Mesenchymal stem cell (in vitro differentiated cells and primary cell): ENCODE measurements around the gene ITGB7.
A peak's percentile ranks its signal among the peaks of the same experiment; 100 is the strongest.

Experiments
- DNase-seq: peaks from one replicate; pipeline ENCODE4 v3.0.0-alpha.2; 2013
- H2AFZ ChIP-seq: one replicate; pipeline ENCODE4 v1.6.1; 2013; ENCODE audit warnings: low read depth, mild to moderate bottlenecking, control low read depth, inconsistent platforms, low read length, moderate library complexity
- H2AK5ac ChIP-seq: 2 replicates; pipeline ENCODE4 v1.6.1; 2013; ENCODE audit warnings: low read length, moderate library complexity, mild to moderate bottlenecking, inconsistent platforms; ENCODE audit not compliant: severe bottlenecking
- H2BK120ac ChIP-seq: one replicate; pipeline ENCODE4 v1.6.1; 2013; ENCODE audit warnings: low read depth, mild to moderate bottlenecking, inconsistent platforms, low read length, moderate library complexity
- H2BK12ac ChIP-seq, 2 experiments: one replicate each; pipeline ENCODE4 v1.6.1; 2013; ENCODE audit warnings: inconsistent platforms in 2 of 2, low read length in 2 of 2, mild to moderate bottlenecking in 2 of 2, moderate library complexity in 2 of 2, control low read depth in 1 of 2
- H2BK15ac ChIP-seq: one replicate; pipeline ENCODE4 v1.6.1; 2013; ENCODE audit warnings: mild to moderate bottlenecking, low read depth, inconsistent platforms; ENCODE audit not compliant: poor library complexity, severe bottlenecking
- H2BK5ac ChIP-seq: 2 replicates; pipeline ENCODE4 v1.6.1; 2013; ENCODE audit warnings: low read depth, mild to moderate bottlenecking, low read length, control low read depth, inconsistent platforms; ENCODE audit not compliant: poor library complexity, severe bottlenecking
- H3K14ac ChIP-seq, 2 experiments: one replicate each; pipeline ENCODE4 v1.6.1; 2013; ENCODE audit warnings: inconsistent platforms in 2 of 2, low read length in 2 of 2, control low read depth in 1 of 2, mild to moderate bottlenecking in 1 of 2, moderate library complexity in 1 of 2
- H3K18ac ChIP-seq, 2 experiments: one replicate each; pipeline ENCODE4 v1.6.1; 2013; ENCODE audit warnings: inconsistent platforms in 2 of 2, low read length in 2 of 2, control low read depth in 1 of 2, low read depth in 1 of 2, mild to moderate bottlenecking in 1 of 2
- H3K23ac ChIP-seq, 2 experiments: one replicate each; pipeline ENCODE4 v1.6.1; 2013; ENCODE audit warnings: inconsistent platforms in 2 of 2, low read length in 2 of 2, mild to moderate bottlenecking in 2 of 2, moderate library complexity in 2 of 2, control low read depth in 1 of 2
- H3K27ac ChIP-seq: 2 replicates; pipeline ENCODE4 v1.5.1; 2013; ENCODE audit warnings: mild to moderate bottlenecking, moderate library complexity, low read length, control low read depth, inconsistent platforms; ENCODE audit not compliant: poor library complexity, severe bottlenecking
- H3K27me3 ChIP-seq, 2 experiments: 2 replicates each; pipeline versions ENCODE4 v1.6.1 to v1.7.0; 2013; ENCODE audit warnings: low read length in 2 of 2, mild to moderate bottlenecking in 2 of 2, moderate library complexity in 2 of 2, control low read depth in 1 of 2, inconsistent platforms in 1 of 2; ENCODE audit not compliant: control insufficient read depth in 1 of 2, insufficient read depth in 1 of 2
- H3K36me3 ChIP-seq, 2 experiments: 2 replicates each; pipeline versions ENCODE4 v1.6.1 to v1.7.0; 2013; ENCODE audit warnings: low read length in 2 of 2, control low read depth in 1 of 2, inconsistent platforms in 1 of 2, low read depth in 1 of 2, mild to moderate bottlenecking in 1 of 2; ENCODE audit not compliant: insufficient read depth in 2 of 2, control insufficient read depth in 1 of 2
- H3K4ac ChIP-seq, 2 experiments: one replicate each; pipeline ENCODE4 v1.6.1; 2013; ENCODE audit warnings: inconsistent platforms in 2 of 2, low read length in 2 of 2, mild to moderate bottlenecking in 2 of 2, moderate library complexity in 2 of 2, control low read depth in 1 of 2, low read depth in 1 of 2
- H3K4me1 ChIP-seq: 2 replicates; pipeline ENCODE4 v1.6.1; 2013; ENCODE audit warnings: low read depth, low read length, control low read depth; ENCODE audit not compliant: control insufficient read depth, insufficient read depth
- H3K4me2 ChIP-seq: 2 replicates; pipeline ENCODE4 v1.6.1; 2013; ENCODE audit warnings: low read length, mild to moderate bottlenecking, inconsistent platforms; ENCODE audit not compliant: poor library complexity, severe bottlenecking
- H3K4me3 ChIP-seq, 2 experiments: 2 replicates each; pipeline versions ENCODE4 v1.5.1 to v1.7.0; 2013; ENCODE audit warnings: low read length in 2 of 2, mild to moderate bottlenecking in 2 of 2, control low read depth in 1 of 2, low read depth in 1 of 2; ENCODE audit not compliant: insufficient read depth in 1 of 2
- H3K79me1 ChIP-seq: replicated peaks from 2 replicates; pipeline ENCODE4 v1.6.1; 2013; ENCODE audit warnings: mild to moderate bottlenecking, control low read depth, low read length, inconsistent platforms; ENCODE audit not compliant: poor library complexity, severe bottlenecking
- H3K9ac ChIP-seq: 2 replicates; pipeline ENCODE4 v1.7.0; 2013; ENCODE audit warnings: mild to moderate bottlenecking, low read length, moderate library complexity
- H3K9me3 ChIP-seq: 2 replicates; pipeline ENCODE4 v1.7.0; 2013; ENCODE audit warnings: mild to moderate bottlenecking, low read length; ENCODE audit not compliant: control insufficient read depth
- H4K8ac ChIP-seq: one replicate; pipeline ENCODE4 v1.6.1; 2013; ENCODE audit warnings: inconsistent platforms, mild to moderate bottlenecking, low read length, moderate library complexity
- H4K91ac ChIP-seq: one replicate; pipeline ENCODE4 v1.6.1; 2013; ENCODE audit warnings: mild to moderate bottlenecking, low read length, inconsistent platforms
- WGBS: methylation state at CpG from one replicate; pipeline ENCODE4 v1.1.7; 2013; ENCODE audit warnings: mixed read lengths; 5-methylcytosine and 5-hydroxymethylcytosine counted together

The ITGB7 gene

DNA sequence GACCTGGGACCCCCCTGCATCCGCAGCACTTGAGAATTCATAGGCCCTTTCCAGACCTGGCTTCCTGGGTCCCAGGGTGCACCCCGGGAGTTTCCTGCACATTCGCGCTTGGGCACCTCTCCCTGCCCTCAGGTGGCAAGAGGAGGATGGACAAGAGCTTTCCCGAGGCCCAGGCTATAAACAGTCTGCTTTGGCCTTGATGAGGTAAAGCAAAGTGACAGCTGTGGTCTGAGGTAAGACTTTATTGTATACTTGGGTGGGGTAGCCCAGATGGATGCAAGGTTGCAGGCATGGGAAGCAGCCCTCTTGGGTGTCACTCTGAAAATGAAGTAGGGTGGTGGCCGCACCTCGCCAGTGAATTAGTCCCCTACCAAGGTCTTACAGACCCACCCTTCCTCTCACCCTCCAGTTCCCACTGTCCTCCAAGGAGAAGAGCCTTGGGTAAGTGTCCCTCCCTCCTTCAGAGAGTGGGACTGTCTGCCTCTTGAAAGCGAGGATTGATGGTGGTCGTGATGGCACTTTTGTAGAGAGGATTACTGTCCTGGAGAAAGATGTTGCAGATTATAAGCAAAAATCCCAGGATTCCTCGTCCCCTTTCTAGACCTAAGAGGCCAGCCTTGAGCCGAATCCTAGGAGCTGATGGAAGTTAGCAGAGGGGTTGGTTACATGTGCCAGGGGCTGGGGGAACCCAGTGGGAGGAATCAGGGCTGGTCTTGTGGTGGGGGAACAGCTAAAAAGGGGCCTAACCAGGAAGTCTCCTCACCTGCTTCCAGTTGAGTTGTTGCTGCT is 15.8 kb downstream of the ITGB7 start:
- H2AFZ ChIP-seq = no peak overlapping the region
- no peak overlapping the region for H3K23ac ChIP-seq
- no peaks in the 10 kb centered on the region for H3K79me1 ChIP-seq
- no peak overlapping the region for H3K14ac ChIP-seq
- H3K18ac ChIP-seq = no peak overlapping the region
- no peak overlapping the region for H2BK12ac ChIP-seq
- H3K27ac ChIP-seq = no peak overlapping the region
- peaks cover 36 to 46% of the 10 kb centered on the region in 2 experiments for H3K36me3 ChIP-seq
- H3K9ac ChIP-seq = no peak overlapping the region
- H3K4me1 ChIP-seq = peaks cover 6% of the 10 kb centered on the region
- no peak overlapping the region for H2BK15ac ChIP-seq
- no peak overlapping the region for H2AK5ac ChIP-seq
- H3K4me3 ChIP-seq = no peak overlapping the region
- no peak overlapping the region for H2BK5ac ChIP-seq
- H4K91ac ChIP-seq = no peak overlapping the region
- no peak overlapping the region for H4K8ac ChIP-seq
- no peak overlapping the region for H3K4ac ChIP-seq
- H2BK120ac ChIP-seq = no peak overlapping the region
- peaks cover 0 to 29% of the 10 kb centered on the region in 2 experiments for H3K27me3 ChIP-seq
- H3K9me3 ChIP-seq = no peaks in the 10 kb centered on the region
- no peak for DNase-seq
- 96% methylated on average over 11 of the region's 11 CpGs for WGBS
- no peak overlapping the region for H3K4me2 ChIP-seq

DNA sequence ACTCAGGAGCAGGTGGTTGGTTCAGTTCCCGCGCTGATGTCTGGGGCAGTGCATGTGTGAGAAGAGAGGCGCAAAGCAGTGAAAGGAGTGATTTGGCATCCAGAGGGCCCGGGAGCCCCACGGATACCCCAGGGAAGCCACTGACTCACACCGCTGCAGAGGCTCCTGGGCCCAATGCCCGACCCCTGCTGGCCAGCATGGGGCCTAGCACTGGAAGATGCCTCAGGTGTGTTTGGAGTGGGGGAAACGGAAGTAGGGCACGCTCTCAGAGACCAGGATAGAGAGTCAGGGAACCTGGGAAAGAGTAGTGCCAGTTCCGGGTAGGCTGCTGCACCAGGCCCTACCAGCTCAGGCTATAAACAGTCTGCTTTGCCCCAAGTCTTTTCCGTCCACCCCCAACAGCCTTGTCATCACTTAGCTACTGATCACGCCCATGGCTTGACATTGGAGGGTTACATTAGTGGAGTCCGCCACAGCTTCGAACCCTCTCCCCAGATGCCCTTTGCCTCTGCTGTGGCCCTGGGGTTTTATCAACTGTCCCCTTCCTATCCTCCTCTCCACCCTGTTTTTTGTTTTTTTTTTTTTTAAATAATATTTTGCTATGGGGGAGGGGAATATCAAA is 16.8 kb downstream of the ITGB7 start:
- no peak overlapping the region for H2BK5ac ChIP-seq
- H3K9ac ChIP-seq = no peak overlapping the region

DNA sequence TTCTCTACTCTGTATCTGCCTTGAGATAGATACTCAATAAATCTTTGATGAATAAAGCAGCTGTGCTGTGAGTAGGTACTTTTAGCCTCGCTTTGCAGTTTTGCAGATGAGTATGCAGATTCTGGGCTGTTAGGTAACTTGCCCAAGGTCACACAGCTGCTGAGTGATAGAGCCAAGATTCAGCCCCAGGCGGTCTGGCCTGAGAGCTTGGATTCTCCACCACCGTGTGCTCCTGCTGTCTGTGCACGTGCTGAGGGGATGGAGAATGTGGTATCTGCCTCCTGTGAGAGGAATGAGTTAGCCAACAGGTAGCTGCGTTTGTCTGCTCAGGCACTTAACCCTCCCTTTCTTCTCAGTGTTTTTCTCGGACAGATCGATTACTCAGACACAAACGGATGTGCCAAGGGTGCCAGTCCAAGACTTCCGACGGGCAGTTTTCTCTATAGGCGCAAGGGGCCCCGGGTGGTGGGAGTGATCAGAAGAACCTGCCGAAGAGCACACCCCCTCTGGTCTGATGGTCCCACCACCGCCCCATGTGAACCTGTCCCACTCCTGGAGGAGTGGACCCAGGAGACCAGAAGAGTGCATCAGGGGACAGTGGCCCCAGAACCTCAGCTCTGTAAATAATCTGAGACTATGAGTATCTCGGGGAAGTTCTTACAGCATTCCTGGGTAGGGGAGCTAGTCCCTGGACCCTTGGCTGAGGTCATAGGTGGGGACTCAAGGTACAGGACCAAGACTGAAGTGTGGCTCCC is 19.7 kb downstream of the ITGB7 start:
- Histone ChIP-seq H3K4ac (no peak overlapping the region), H3K4me1 (peaks cover 6% of the 10 kb centered on the region), H3K23ac (no peak overlapping the region), H3K27me3 (no peaks in the 10 kb centered on the region), H3K79me1 (peaks cover 20% of the 10 kb centered on the region), H3K14ac (no peak overlapping the region), H2AFZ (no peak overlapping the region), H2AK5ac (no peak overlapping the region), H2BK120ac (no peak overlapping the region), H3K4me2 (no peak overlapping the region), H3K4me3 (no peak overlapping the region), H4K8ac (no peak overlapping the region), H3K27ac (no peak overlapping the region), H3K18ac (no peak overlapping the region), H3K9me3 (no peaks in the 10 kb centered on the region), H4K91ac (no peak overlapping the region), H2BK12ac (no peak overlapping the region), H3K9ac (no peak overlapping the region), H3K36me3 (peaks cover 48 to 78% of the 10 kb centered on the region in 2 experiments), H2BK15ac (no peak overlapping the region), H2BK5ac (no peak overlapping the region)
- 95% methylated on average over 15 of the region's 15 CpGs for WGBS
- no peak for DNase-seq

More for the DNA sequence above, 16.8 kb downstream of the ITGB7 start:
- H3K4me1 ChIP-seq = peaks cover 6% of the 10 kb centered on the region
- H3K4ac ChIP-seq = no peak overlapping the region
- no peak overlapping the region for H3K4me2 ChIP-seq
- DNase-seq = peak; percentile 57
- H3K18ac ChIP-seq = no peak overlapping the region
- H2BK120ac ChIP-seq = no peak overlapping the region
- no peak overlapping the region for H3K14ac ChIP-seq
- H3K79me1 ChIP-seq = peaks cover 5% of the 10 kb centered on the region
- H3K9me3 ChIP-seq = no peaks in the 10 kb centered on the region
- 59% methylated on average over 12 of the region's 14 CpGs for WGBS
- H2BK12ac ChIP-seq = no peak overlapping the region
- no peak overlapping the region for H3K23ac ChIP-seq
- H2AK5ac ChIP-seq = no peak overlapping the region
- H3K27me3 ChIP-seq = peaks cover 0 to 18% of the 10 kb centered on the region in 2 experiments
- H3K36me3 ChIP-seq = peaks cover 40 to 57% of the 10 kb centered on the region in 2 experiments
- no peak overlapping the region for H4K8ac ChIP-seq
- no peak overlapping the region for H4K91ac ChIP-seq
- no peak overlapping the region for H2AFZ ChIP-seq
- H3K4me3 ChIP-seq = no peak overlapping the region
- no peak overlapping the region for H3K27ac ChIP-seq
- no peak overlapping the region for H2BK15ac ChIP-seq

- no peak overlapping the region for H3K4me2 ChIP-seq
- no peak overlapping the region for H3K27ac ChIP-seq
- no peaks in the 10 kb centered on the region for H3K9me3 ChIP-seq
- no peak overlapping the region for H3K14ac ChIP-seq
- no peak overlapping the region for H2AFZ ChIP-seq
- H3K27me3 ChIP-seq = no peaks in the 10 kb centered on the region
- H4K91ac ChIP-seq = no peak overlapping the region
- H3K4me1 ChIP-seq = peaks cover 8% of the 10 kb centered on the region
- H2BK15ac ChIP-seq = no peak overlapping the region
- H3K18ac ChIP-seq = no peak overlapping the region
- WGBS = 94% methylated on average over 3 of the region's 4 CpGs
- H3K4ac ChIP-seq = no peak overlapping the region
- no peak overlapping the region for H2BK5ac ChIP-seq
- H3K9ac ChIP-seq = no peak overlapping the region
- no peak overlapping the region for H2BK12ac ChIP-seq
- DNase-seq = no peak
- peaks cover 24% of the 10 kb centered on the region for H3K79me1 ChIP-seq
- H3K23ac ChIP-seq = no peak overlapping the region
- no peak overlapping the region for H2AK5ac ChIP-seq
- no peak overlapping the region for H2BK120ac ChIP-seq
- H3K4me3 ChIP-seq = no peak overlapping the region
- peaks cover 50 to 78% of the 10 kb centered on the region in 2 experiments for H3K36me3 ChIP-seq
- H4K8ac ChIP-seq = no peak overlapping the region
Measured at GRCh38 chr12:53186745-53187144, 20.3 kb downstream of the ITGB7 start.
